ENCODE results near the gene TNFRSF1A.

Gene TNFRSF1A

GRCh38 chr12:6279256-6279628 is 62.6 kb downstream of the TNFRSF1A start:
- Histone ChIP-seq H3K4me1 (ENCODE audit: control insufficient read depth, low read length) (peaks cover 10% of the 10 kb centered on the region), H3K4me2 (ENCODE audit: low read length) (peak overlapping the region; percentile 84; the same call in 1 of the 2 replicates), H3K9me3 (ENCODE audit: control insufficient read depth, insufficient read depth, low read length) (no peaks in the 10 kb centered on the region), H4K20me1 (ENCODE audit: control insufficient read depth, insufficient read depth, low read depth, low read length) (0 out of 2 replicates have a peak, but pooled peaks cover 4% of the 10 kb centered on the region), H3K9me2 (replicated peaks; ENCODE audit: control insufficient read depth, low read length) (no peaks in the 10 kb centered on the region), H3F3A (ENCODE audit: control insufficient read depth, insufficient read depth) (no peaks in the 10 kb centered on the region), H3K27ac (ENCODE audit: low read depth, low read length) (no peak overlapping the region), H3K4me3 (ENCODE audit: low read length) (no peak overlapping the region), H3K36me3 (ENCODE audit: control insufficient read depth, low read length) (no peaks in the 10 kb centered on the region), H3K27me3 (ENCODE audit: control insufficient read depth, low read length) (peaks cover 33% of the 10 kb centered on the region), H3K79me2 (ENCODE audit: control insufficient read depth, low read length) (no peaks in the 10 kb centered on the region)
- TF ChIP-seq EZH2phosphoT487 (IDR thresholded peaks at IDR 0.05; ENCODE audit: borderline replicate concordance, low read length) (no peak), CTCF (IDR thresholded peaks at IDR 0.05; ENCODE audit: low read depth, low read length, poor library complexity, severe bottlenecking) (no peak)

Measured in DOHH2 (cell line).